ENCODE data around the gene TSHR. TPM values are rescaled to one million over a fixed set of nuclear protein-coding genes. Genes with fewer than 3 reads are reported as not detected.

Gene TSHR
- total and polyA plus RNA-seq, 2 experiments from 2014 or later = 0.59 to 0.78 TPM

DNA sequence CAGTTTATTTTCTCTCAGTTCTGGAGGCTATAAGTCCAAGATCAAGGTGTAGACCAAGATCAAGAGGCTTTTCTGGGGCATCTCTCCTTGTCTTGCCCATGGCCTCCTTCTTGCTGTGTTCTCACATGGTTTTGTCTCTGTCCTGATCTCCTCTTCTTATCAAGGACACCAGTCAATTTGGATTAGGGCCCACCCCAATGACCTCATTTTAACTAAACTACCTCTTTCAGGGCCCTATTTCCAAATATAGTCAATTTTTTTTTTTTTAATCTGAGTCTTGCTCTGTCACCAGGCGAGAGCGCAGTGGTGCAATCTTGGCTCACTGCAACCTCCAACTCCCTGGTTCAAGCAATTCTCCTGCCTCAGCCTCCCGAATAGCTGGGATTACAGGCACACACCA, 50.8 kb downstream of the TSHR start (continued):
- TF ChIP-seq, protein P1, sequence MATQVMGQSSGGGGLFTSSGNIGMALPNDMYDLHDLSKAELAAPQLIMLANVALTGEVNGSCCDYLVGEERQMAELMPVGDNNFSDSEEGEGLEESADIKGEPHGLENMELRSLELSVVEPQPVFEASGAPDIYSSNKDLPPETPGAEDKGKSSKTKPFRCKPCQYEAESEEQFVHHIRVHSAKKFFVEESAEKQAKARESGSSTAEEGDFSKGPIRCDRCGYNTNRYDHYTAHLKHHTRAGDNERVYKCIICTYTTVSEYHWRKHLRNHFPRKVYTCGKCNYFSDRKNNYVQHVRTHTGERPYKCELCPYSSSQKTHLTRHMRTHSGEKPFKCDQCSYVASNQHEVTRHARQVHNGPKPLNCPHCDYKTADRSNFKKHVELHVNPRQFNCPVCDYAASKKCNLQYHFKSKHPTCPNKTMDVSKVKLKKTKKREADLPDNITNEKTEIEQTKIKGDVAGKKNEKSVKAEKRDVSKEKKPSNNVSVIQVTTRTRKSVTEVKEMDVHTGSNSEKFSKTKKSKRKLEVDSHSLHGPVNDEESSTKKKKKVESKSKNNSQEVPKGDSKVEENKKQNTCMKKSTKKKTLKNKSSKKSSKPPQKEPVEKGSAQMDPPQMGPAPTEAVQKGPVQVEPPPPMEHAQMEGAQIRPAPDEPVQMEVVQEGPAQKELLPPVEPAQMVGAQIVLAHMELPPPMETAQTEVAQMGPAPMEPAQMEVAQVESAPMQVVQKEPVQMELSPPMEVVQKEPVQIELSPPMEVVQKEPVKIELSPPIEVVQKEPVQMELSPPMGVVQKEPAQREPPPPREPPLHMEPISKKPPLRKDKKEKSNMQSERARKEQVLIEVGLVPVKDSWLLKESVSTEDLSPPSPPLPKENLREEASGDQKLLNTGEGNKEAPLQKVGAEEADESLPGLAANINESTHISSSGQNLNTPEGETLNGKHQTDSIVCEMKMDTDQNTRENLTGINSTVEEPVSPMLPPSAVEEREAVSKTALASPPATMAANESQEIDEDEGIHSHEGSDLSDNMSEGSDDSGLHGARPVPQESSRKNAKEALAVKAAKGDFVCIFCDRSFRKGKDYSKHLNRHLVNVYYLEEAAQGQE (IDR thresholded peaks at IDR 0.05; ENCODE audit: unreplicated experiment) = no peak
- no peak for TF ChIP-seq CREB1 (CRISPR knock-in tag; IDR thresholded peaks at IDR 0.05; ENCODE audit: low read depth)
- no peak for TF ChIP-seq POLR2AphosphoS5 (IDR thresholded peaks at IDR 0.05; ENCODE audit: low read depth)
- no peak for TF ChIP-seq ZNF331 (CRISPR knock-in tag; IDR thresholded peaks at IDR 0.05; ENCODE audit: low read depth)
- no peak for TF ChIP-seq STAT1 (IDR thresholded peaks at IDR 0.05; ENCODE audit: unreplicated experiment)
- no peak for TF ChIP-seq EZH2 (IDR thresholded peaks at IDR 0.05; ENCODE audit: low read depth, unreplicated experiment)
- no peak for TF ChIP-seq ZNF114 (CRISPR knock-in tag; IDR thresholded peaks at IDR 0.05)
- no peak for TF ChIP-seq EZH2phosphoT487 (IDR thresholded peaks at IDR 0.05; ENCODE audit: unreplicated experiment)
- TF ChIP-seq, protein P2, sequence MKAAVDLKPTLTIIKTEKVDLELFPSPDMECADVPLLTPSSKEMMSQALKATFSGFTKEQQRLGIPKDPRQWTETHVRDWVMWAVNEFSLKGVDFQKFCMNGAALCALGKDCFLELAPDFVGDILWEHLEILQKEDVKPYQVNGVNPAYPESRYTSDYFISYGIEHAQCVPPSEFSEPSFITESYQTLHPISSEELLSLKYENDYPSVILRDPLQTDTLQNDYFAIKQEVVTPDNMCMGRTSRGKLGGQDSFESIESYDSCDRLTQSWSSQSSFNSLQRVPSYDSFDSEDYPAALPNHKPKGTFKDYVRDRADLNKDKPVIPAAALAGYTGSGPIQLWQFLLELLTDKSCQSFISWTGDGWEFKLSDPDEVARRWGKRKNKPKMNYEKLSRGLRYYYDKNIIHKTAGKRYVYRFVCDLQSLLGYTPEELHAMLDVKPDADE (IDR thresholded peaks at IDR 0.05) = no peak
- TF ChIP-seq, protein P3, sequence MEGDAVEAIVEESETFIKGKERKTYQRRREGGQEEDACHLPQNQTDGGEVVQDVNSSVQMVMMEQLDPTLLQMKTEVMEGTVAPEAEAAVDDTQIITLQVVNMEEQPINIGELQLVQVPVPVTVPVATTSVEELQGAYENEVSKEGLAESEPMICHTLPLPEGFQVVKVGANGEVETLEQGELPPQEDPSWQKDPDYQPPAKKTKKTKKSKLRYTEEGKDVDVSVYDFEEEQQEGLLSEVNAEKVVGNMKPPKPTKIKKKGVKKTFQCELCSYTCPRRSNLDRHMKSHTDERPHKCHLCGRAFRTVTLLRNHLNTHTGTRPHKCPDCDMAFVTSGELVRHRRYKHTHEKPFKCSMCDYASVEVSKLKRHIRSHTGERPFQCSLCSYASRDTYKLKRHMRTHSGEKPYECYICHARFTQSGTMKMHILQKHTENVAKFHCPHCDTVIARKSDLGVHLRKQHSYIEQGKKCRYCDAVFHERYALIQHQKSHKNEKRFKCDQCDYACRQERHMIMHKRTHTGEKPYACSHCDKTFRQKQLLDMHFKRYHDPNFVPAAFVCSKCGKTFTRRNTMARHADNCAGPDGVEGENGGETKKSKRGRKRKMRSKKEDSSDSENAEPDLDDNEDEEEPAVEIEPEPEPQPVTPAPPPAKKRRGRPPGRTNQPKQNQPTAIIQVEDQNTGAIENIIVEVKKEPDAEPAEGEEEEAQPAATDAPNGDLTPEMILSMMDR (conservative IDR thresholded peaks at IDR 0.05; ENCODE audit: low read depth in 2 of 2) = no peak

DNA sequence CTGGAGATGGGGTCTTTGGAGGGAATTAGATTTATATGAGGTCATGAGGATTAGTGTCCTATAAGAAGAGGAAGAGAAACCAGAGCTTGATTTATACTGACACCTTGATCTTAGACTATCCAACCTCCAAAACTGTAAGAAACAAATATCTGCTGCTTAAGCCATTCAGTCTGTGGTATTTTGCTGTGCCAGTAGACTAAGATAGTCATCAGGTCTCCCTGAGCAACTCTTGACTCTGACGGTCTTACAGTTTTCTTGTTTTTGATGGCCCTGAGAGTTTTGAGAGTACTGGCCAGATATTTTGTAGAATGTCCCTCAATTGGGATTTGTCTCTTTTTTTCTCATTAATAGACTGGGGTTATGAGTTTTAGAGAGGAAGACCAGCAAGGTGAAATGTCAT, 51.7 kb downstream of the TSHR start:
- Histone ChIP-seq H3K27ac (ENCODE audit: low read depth) (no peak overlapping the region), H4K20me1 (replicated peaks; ENCODE audit: insufficient read depth) (no peaks in the 10 kb centered on the region), H3K4me3 (no peak overlapping the region), H3K36me3 (ENCODE audit: insufficient read depth) (no peaks in the 10 kb centered on the region), H3K27me3 (ENCODE audit: insufficient read depth) (no peaks in the 10 kb centered on the region), H3K4me1 (ENCODE audit: insufficient read depth) (no peaks in the 10 kb centered on the region), H3K79me2 (replicated peaks; ENCODE audit: insufficient read depth) (no peaks in the 10 kb centered on the region), H2AFZ (no peak overlapping the region), H3K9me2 (ENCODE audit: insufficient read depth) (no peaks in the 10 kb centered on the region), H3K4me2 (no peak overlapping the region), H3F3A (replicated peaks; ENCODE audit: low read depth) (no peaks in the 10 kb centered on the region)
- no peak for ATAC-seq
- no peaks in the 10 kb centered on the region for H3K4me1 Mint-ChIP-seq
- no peak overlapping the region for H3K27ac Mint-ChIP-seq
- no peak overlapping the region for H3K4me3 Mint-ChIP-seq
- no peaks in the 10 kb centered on the region for H3K36me3 Mint-ChIP-seq (ENCODE audit: low read depth)
- no peaks in the 10 kb centered on the region for H3K9me3 Mint-ChIP-seq
- no peak for DNase-seq (ENCODE audit: low spot score)
- no peaks in the 10 kb centered on the region for H3K27me3 Mint-ChIP-seq (ENCODE audit: insufficient read depth, low read depth, poor library complexity)
- TF ChIP-seq, protein P4, sequence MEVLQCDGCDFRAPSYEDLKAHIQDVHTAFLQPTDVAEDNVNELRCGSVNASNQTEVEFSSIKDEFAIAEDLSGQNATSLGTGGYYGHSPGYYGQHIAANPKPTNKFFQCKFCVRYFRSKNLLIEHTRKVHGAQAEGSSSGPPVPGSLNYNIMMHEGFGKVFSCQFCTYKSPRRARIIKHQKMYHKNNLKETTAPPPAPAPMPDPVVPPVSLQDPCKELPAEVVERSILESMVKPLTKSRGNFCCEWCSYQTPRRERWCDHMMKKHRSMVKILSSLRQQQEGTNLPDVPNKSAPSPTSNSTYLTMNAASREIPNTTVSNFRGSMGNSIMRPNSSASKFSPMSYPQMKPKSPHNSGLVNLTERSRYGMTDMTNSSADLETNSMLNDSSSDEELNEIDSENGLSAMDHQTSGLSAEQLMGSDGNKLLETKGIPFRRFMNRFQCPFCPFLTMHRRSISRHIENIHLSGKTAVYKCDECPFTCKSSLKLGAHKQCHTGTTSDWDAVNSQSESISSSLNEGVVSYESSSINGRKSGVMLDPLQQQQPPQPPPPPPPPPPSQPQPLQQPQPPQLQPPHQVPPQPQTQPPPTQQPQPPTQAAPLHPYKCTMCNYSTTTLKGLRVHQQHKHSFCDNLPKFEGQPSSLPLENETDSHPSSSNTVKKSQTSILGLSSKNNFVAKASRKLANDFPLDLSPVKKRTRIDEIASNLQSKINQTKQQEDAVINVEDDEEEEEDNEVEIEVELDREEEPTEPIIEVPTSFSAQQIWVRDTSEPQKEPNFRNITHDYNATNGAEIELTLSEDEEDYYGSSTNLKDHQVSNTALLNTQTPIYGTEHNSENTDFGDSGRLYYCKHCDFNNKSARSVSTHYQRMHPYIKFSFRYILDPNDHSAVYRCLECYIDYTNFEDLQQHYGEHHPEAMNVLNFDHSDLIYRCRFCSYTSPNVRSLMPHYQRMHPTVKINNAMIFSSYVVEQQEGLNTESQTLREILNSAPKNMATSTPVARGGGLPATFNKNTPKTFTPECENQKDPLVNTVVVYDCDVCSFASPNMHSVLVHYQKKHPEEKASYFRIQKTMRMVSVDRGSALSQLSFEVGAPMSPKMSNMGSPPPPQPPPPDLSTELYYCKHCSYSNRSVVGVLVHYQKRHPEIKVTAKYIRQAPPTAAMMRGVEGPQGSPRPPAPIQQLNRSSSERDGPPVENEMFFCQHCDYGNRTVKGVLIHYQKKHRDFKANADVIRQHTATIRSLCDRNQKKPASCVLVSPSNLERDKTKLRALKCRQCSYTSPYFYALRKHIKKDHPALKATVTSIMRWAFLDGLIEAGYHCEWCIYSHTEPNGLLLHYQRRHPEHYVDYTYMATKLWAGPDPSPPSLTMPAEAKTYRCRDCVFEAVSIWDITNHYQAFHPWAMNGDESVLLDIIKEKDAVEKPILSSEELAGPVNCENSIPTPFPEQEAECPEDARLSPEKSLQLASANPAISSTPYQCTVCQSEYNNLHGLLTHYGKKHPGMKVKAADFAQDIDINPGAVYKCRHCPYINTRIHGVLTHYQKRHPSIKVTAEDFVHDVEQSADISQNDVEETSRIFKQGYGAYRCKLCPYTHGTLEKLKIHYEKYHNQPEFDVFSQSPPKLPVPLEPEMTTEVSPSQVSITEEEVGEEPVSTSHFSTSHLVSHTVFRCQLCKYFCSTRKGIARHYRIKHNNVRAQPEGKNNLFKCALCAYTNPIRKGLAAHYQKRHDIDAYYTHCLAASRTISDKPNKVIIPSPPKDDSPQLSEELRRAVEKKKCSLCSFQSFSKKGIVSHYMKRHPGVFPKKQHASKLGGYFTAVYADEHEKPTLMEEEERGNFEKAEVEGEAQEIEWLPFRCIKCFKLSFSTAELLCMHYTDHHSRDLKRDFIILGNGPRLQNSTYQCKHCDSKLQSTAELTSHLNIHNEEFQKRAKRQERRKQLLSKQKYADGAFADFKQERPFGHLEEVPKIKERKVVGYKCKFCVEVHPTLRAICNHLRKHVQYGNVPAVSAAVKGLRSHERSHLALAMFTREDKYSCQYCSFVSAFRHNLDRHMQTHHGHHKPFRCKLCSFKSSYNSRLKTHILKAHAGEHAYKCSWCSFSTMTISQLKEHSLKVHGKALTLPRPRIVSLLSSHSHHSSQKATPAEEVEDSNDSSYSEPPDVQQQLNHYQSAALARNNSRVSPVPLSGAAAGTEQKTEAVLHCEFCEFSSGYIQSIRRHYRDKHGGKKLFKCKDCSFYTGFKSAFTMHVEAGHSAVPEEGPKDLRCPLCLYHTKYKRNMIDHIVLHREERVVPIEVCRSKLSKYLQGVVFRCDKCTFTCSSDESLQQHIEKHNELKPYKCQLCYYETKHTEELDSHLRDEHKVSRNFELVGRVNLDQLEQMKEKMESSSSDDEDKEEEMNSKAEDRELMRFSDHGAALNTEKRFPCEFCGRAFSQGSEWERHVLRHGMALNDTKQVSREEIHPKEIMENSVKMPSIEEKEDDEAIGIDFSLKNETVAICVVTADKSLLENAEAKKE (CRISPR knock-in tag; IDR thresholded peaks at IDR 0.05) = no peak
- no peak for TF ChIP-seq STAT1 (IDR thresholded peaks at IDR 0.05; ENCODE audit: unreplicated experiment)
